GM18907 (cell line): Measurements from ENCODE around the gene IMPG2.

ENCODE experiments used
- ATAC-seq: cut with Tn5 transposase; IDR thresholded peaks from one replicate; pipeline ENCODE4 v1.9.1; 2021; ENCODE audit warnings: mild to moderate bottlenecking, moderate library complexity; ENCODE audit not compliant: unreplicated experiment

The IMPG2 gene

GRCh38 chr3:101243285-101244211, 76.8 kb downstream of the IMPG2 start:
- ATAC-seq, result no peak

- no peak for ATAC-seq
Measured at GRCh38 chr3:101240719-101241399, 79.5 kb downstream of the IMPG2 start.

DNA sequence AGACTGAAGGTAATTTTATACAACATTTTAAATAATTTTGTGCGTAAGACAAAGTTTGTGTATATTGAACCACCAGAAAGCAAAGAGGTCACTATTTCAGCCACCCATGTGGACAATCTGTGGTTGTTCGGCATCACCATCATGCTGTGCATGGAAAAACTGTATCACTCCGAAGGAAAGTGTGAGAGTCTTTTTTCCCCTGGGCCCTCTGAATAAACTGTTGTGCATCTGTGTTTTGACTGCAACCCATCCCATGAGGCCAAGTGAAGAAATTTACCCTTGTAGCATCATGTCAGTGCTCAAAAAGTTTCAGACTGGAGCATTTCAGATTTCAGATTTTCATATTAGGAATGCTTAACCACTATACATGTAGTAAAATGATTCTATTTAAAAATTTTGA, 85.3 kb downstream of the IMPG2 start:
- no peak for ATAC-seq

- no peak for ATAC-seq
Measured at GRCh38 chr3:101230618-101231017, 89.8 kb downstream of the IMPG2 start.

- no peak for ATAC-seq
Measured at GRCh38 chr3:101229681-101230080, 90.7 kb downstream of the IMPG2 start.

DNA sequence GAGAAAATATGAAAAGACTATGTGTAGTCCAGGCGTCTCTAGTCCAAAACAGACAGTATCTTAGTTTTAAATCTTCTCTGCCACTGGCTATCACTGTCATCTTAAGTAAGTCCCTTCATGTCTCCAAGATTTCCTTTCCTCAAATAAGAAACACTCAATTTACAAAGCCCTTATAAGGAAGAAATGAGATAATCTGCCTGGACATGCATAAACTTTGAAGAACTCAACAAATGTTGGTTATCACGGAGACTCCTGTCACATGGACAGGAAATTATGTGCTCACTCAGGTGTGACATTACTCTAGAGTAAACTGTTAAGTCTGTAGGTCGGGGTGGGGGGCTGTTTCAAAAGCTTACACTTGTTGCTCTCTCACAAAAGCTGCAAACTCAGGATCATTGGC, 91.9 kb downstream of the IMPG2 start:
- ATAC-seq, result no peak

DNA sequence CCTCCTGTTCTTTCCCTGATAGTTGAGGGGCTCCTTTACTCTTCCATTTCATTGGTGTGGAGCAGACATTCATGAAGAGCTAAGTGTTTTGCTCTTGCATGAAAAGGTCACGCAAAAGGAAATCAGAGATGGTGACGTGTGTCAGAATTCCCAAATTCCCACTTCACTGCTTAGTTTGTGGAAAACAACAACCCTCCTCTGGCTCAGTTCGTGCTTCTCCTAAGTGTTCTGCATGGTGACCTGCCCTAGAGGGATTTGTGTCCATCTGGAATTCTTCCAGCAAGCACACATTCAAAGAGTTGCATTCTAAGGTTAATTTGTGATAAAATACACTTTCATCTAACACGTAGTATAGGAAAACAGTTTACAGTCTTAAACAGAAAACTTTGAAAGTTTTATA, 95.6 kb downstream of the IMPG2 start:
- no peak for ATAC-seq

- no peak for ATAC-seq
Measured at GRCh38 chr3:101223016-101223415, 97.4 kb downstream of the IMPG2 start.

GRCh38 chr3:101219842-101220560, 100.4 kb downstream of the IMPG2 start:
- no peak for ATAC-seq

GRCh38 chr3:101217472-101218245, 102.7 kb downstream of the IMPG2 start:
- ATAC-seq, result no peak

DNA sequence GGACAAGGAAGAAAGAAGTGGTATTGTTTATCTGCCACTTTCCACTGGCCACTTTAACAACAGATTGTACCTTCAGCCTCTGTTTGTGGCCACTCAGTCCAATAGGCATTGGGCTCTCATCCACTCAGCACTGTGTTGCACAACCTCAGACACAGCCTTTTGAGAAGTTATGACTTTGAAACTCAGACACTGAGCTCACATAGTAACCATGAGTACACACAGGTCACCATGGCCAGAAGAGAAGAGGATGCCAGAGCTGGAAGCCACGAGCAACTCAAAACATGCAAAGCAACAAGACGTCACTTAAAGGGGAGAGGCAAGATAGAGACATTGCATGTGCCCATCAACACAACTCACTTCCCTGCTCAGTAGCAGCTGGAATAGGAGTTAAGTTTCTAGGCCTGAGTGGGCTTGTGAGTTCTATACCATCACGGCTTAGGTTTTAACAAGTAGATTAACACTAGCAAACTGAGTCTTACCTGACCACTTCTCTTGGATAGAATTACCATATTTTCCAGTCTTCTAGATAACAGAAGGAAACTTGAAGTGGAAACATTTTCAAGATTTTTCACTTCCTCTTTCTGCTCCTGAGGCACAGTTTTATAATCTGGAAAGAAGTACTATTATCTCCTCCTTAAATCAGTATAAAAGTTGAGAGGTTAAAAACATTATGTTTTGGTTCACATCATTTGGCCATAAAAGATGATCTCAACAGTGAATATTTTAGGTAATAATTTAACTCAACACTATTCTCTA, 103.5 kb downstream of the IMPG2 start:
- ATAC-seq, result no peak

DNA sequence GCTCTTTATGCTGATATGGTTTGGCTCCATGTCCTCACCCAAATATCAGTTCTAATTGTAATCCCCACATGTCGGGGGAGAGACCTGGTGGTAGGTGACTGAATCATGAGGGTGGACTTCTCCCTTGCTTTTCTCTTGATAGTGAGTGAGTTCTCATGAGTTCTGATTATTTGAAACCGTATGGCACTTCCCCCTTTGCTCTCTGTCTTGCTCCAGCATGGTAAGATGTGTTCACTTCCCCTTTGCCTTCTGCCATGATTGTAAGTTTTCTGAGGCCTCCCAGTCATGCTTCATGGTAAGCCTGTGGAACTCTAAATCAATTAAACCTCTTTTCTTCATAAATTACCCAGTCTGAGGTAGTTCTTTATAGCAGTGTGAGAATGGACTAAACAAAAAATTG, 107.6 kb downstream of the IMPG2 start:
- no peak for ATAC-seq

- no peak for ATAC-seq
Measured at GRCh38 chr3:101204246-101204645, 116.1 kb downstream of the IMPG2 start.

DNA sequence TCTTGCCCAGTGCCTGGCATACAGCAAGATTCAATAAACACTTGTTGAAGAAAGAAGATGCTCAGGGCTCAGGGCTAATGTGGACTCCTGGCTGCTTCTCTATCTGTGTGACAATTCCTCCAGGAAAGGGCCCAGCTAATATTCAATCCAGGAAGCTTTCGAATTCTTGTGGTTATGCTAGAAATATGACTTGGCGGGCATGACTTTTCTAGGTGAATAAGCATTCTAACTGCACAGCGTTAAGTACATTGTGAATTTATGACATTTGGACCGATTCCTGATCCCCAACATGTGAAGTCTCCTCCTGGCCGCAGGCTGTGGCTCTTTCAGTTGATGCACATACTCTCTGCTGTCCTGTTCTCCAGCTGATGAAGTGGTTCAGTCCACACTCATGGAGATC, 117.0 kb downstream of the IMPG2 start:
- no peak for ATAC-seq

DNA sequence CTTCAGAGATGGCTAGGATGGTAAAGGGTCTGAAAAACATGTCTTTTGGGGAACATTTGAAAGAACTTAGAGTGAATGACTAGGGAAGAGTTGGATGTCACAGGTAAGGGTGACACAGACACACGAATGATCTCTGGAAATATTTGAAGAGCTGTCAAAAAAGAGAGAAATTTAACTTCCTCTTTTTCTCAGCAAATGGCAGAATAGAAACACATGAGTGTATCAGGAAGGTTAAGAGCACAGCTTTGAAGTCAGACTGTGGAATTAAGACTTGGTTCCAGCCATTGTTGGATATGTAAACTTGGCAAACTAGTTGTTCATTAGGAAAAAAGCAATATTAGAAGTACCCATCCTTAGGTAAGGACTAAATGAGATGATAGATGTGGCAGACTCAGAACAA, 117.7 kb downstream of the IMPG2 start:
- ATAC-seq, result no peak

GRCh38 chr3:101200461-101200860, 119.9 kb downstream of the IMPG2 start:
- no peak for ATAC-seq

GRCh38 chr3:101195951-101196713, 124.2 kb downstream of the IMPG2 start:
- ATAC-seq, result no peak

GRCh38 chr3:101194392-101194791, 126.0 kb downstream of the IMPG2 start:
- ATAC-seq, result no peak

- no peak for ATAC-seq
Measured at GRCh38 chr3:101193957-101194356, 126.4 kb downstream of the IMPG2 start.
